HG02588 (cell line): ENCODE results near the gene C3orf18.

Source experiments
- ATAC-seq: cut with Tn5 transposase; IDR thresholded peaks from one replicate; pipeline ENCODE4 v1.9.1; 2021; ENCODE audit warnings: mild to moderate bottlenecking, moderate library complexity; ENCODE audit not compliant: unreplicated experiment

Gene C3orf18

DNA sequence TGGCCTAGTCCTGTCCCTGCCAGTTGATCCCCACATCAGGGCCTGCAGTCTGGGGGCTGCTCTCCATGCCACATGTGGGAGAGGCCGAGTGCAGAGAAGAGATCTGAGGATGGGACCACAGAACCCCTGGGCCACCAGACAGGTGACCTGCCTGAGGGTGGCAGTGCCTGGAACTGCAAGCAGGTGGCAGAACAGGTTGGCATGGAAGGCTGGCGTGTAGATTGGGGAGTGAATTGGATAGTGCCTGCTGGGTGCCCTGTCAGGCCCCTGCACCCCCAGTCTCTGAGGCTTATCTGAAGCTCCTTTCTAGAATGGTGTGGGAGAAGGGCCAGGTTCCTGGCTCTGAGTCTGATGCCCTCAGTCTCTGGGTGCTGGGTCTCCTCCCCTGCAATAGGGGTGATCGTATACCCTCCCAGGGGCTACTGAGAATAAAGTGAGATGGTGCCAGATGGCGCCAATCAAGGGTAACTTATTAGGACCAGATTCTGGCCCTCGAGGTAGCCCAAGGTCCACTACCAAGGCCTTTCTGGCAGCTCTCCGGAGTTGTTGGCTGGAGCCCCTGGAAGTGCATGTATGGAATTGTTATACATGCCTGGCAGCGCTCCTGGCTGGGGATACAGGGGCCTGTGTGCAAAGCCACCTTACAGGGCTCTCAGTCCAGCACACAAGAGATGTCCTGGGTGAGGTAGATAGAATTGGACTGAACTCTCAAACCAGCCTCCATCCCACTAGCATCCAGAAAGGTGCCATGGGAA, 15.7 kb downstream of the C3orf18 start:
- no peak for ATAC-seq

DNA sequence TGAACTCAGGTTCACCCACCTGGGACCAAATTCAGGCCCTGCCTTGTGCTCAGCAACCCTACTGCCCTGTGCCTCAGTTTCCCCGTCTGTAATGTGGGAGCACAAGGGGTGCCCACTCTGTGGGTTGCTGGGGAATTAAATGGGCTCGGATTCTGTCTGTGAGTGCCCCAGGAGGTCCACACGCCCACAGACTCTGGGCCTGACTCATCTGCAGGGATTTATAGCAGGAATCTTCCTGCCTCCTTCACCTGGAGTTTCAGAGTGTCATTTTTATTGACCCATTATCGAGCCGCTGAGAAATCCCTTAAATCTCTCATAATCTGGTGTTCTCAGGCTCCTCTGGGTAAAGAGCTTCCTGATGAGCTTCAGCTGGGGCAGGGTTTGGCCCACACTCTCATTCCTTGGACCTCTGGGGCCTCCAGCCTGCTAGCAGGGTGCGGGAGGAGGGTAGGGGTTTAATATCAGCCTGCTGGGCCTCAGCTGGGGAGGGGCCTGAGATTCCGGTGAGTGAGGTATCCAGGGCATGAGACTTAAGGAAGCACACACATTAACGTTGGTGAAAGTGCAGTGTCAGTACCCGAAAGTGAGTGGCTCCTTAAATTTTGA, 16.4 kb downstream of the C3orf18 start:
- no peak for ATAC-seq

DNA sequence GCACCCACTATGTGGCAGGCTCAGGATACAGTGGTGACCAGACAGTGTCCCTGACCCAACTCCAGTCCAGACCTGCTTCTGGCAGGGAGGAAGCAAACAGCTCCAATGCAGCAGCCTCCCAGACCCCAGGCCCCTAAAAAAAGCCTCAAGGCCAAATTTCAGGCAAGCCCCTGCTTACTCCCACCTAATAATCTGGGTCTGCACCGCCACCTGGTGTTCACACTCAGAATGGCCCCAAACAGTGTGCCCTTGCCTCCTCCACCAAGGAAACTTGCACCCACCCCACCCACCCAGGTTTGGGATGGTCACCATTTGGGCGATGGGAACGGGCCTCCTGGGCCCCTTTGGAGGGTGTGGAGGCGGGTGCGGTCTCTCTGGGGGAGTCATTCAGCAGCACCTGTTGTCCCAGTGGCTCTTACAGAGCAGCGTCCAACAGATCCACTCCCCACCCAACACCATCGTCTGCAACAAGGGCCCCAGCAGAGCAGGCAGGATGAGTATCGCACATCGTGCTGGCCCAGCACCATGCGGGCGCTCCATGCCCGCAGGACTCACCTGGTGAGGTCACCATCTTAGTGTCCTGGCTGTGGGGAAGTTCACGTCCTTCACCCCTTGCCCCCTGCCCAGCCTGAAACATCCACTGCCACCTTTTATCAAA, 17.3 kb downstream of the C3orf18 start:
- ATAC-seq, result no peak

GRCh38 chr3:50549226-50549625, 18.3 kb downstream of the C3orf18 start:
- ATAC-seq, result no peak

- no peak for ATAC-seq
Observed at GRCh38 chr3:50545781-50546180, 21.8 kb downstream of the C3orf18 start.

DNA sequence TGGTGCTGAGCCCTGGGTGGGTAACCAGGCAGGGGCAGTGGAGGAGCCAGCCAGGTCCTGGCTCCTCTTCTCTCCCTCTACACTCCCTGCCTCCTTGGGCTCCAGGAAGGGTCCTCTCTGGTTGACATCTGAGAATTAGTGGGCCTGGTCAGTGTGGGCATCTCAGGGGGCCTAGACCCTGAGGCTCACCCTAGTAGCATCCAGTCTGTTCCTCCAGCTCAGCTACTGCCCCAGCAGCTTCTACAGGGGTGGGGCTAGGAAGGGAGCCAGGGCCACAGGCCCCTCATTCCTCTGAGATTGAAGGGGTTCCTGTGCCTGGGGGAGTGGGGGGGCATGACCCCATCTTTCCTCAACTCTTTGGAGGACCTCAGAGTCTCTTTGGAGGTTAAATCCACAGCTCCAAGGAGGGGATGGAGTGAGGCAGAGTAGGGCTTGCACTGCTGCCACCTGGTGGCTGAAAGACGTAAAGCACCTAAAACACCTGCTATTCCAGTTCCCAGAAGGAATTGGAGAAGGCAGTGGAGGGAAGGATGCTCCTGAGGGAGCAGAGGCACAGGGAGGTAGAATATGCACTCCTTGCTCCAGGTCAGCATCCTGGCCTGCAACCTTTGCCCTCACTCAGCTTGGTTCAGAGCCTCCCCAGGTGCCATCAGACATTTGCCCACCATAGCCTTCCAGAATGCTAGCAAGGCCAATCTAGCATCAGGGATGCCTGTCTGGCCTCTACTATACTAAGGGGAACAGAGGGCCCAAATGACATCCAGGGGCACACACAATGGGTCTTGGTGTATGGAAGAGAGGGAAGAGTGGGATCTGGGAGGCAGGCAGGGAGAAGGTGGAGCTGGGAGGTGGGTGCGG, 25.1 kb downstream of the C3orf18 start:
- no peak for ATAC-seq

GRCh38 chr3:50539356-50540286, 27.9 kb downstream of the C3orf18 start:
- no peak for ATAC-seq

- ATAC-seq, result no peak
Observed at GRCh38 chr3:50537421-50538129, 30.0 kb downstream of the C3orf18 start.

DNA sequence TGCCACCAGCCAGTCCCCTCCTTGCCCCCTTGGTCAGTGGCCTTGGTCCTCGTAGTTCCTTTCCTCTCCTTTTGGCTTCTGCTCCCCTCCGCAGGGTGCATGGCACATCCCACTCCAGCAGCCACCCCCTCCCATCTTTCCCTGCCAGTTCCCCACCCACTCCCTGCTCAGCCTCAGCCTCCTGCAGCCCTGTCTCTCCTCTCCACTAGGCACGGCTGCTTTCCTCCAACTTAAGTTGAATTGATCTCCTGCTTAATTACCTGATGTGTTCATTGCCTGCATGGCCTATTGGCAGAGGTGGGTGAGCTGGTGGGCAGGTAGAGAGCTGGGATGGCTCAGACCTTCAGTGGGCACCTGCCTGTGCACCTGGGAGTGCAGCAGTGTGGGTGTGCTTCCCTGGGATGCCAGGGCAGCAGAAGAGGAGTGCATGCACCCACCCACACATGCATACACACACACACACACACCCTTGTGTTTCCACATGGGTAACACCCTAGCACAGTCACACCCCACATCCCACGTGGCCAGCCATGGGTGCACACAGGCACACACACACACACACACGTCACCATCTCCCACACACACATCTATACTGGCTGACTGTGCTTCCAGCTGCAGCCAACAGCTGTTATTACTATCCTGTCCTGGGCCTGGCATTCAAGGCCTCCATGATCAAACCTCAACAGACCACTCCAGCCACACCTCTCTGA, 30.9 kb downstream of the C3orf18 start:
- ATAC-seq, result no peak

GRCh38 chr3:50534681-50535330, 32.7 kb downstream of the C3orf18 start:
- no peak for ATAC-seq

GRCh38 chr3:50533807-50534461, 33.6 kb downstream of the C3orf18 start:
- ATAC-seq, result no peak

DNA sequence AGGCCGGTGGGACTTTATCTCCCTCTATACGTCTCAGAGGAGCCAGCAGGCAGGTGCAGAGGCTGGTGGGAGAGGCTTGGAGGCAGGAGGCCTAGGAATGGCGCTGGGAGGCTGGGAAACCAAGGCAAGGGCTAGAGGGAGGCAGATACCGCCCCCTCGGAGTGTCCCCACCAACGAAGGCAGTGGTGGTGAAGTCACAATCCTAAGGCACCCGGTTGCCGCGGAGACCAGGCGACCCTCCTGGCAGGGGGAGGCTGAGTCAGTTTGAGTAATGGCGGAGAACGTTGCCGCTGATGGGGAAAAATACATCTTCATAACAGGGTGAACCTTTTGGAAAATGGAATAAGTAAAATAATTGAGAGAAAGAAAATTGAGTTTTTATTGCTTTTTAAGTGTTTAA, 34.2 kb downstream of the C3orf18 start:
- no peak for ATAC-seq

DNA sequence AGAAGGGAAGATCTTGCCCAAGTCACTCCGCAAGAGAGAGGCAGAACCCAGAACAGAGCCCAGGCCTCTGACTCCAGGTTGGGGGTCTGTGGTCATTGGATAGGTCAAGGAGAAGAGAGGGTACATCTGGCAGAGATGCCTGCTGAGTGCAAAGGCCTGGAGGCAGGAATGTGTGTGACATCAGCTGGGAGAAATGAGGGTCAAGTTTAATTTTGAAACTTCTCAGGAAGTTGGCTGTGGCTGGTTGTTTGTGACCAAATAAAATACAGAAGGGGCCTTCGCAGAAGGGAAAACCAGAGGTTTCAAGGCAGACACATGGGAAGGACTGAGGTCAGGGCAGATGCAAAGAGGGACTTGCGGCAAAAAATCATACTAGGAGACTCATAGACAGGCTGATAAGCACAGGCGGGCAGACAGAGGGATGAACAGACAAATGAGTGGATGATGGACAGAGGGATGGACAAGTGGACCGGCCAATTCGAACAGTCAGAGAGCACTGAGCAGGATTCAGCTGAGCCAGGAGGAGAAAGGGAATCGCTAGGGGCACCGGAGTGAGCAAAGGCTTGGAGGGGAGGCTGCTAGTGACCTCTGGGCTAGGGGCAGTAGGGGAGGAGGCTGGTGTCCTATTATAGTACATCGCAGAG, 35.4 kb downstream of the C3orf18 start:
- no peak for ATAC-seq

GRCh38 chr3:50531201-50531600, 36.3 kb downstream of the C3orf18 start:
- ATAC-seq, result no peak

GRCh38 chr3:50530001-50530970, 37.3 kb downstream of the C3orf18 start:
- ATAC-seq, result no peak

- no peak for ATAC-seq
Observed at GRCh38 chr3:50525987-50526386, 41.6 kb downstream of the C3orf18 start.
